Activated gamma-delta T cell treated with Interleukin-2 at 50 U/mL for 16 hours (primary cell): ENCODE data around the gene MYO1E.

Experiments
- DNase-seq: peaks from one replicate; pipeline ENCODE4 v3.0.0-alpha.2; 2020

The MYO1E gene

GRCh38 chr15:59258317-59258716 lies 114.4 kb downstream of the MYO1E start:
- no peak for DNase-seq

- no peak for DNase-seq
Measured at GRCh38 chr15:59257140-59257539, 115.5 kb downstream of the MYO1E start.

- no peak for DNase-seq
Measured at GRCh38 chr15:59256482-59256881, 116.2 kb downstream of the MYO1E start.

GRCh38 chr15:59255680-59256336 lies 116.9 kb downstream of the MYO1E start:
- no peak for DNase-seq

GRCh38 chr15:59252137-59252536 lies 120.5 kb downstream of the MYO1E start:
- no peak for DNase-seq

- no peak for DNase-seq
Measured at GRCh38 chr15:59251001-59251845, 121.4 kb downstream of the MYO1E start.

GRCh38 chr15:59250249-59250648 lies 122.4 kb downstream of the MYO1E start:
- no peak for DNase-seq

GRCh38 chr15:59249816-59250215 lies 122.9 kb downstream of the MYO1E start:
- DNase-seq: no peak

GRCh38 chr15:59247364-59247763 lies 125.3 kb downstream of the MYO1E start:
- DNase-seq: peak; percentile 57

- no peak for DNase-seq
Measured at GRCh38 chr15:59245559-59245958, 127.1 kb downstream of the MYO1E start.

GRCh38 chr15:59244337-59244736 lies 128.3 kb downstream of the MYO1E start:
- no peak for DNase-seq

GRCh38 chr15:59243622-59244021 lies 129.0 kb downstream of the MYO1E start:
- no peak for DNase-seq

GRCh38 chr15:59242649-59243048 lies 130.0 kb downstream of the MYO1E start:
- no peak for DNase-seq

- no peak for DNase-seq
Measured at GRCh38 chr15:59240036-59240435, 132.6 kb downstream of the MYO1E start.

- no peak for DNase-seq
Measured at GRCh38 chr15:59237924-59238331, 134.7 kb downstream of the MYO1E start.

- DNase-seq: no peak
Measured at GRCh38 chr15:59237119-59237855, 135.4 kb downstream of the MYO1E start.

GRCh38 chr15:59236394-59236793 lies 136.3 kb downstream of the MYO1E start:
- no peak for DNase-seq

GRCh38 chr15:59232476-59232875 lies 140.2 kb downstream of the MYO1E start:
- no peak for DNase-seq

GRCh38 chr15:59230531-59231055 lies 142.1 kb downstream of the MYO1E start:
- no peak for DNase-seq

GRCh38 chr15:59229453-59229852 lies 143.2 kb downstream of the MYO1E start:
- no peak for DNase-seq

- no peak for DNase-seq
Measured at GRCh38 chr15:59229015-59229414, 143.7 kb downstream of the MYO1E start.

GRCh38 chr15:59227021-59227420 lies 145.7 kb downstream of the MYO1E start:
- DNase-seq: no peak

- no peak for DNase-seq
Measured at GRCh38 chr15:59224474-59224873, 148.2 kb downstream of the MYO1E start.
